Effector memory CD4-positive, alpha-beta T cell (primary cell): ENCODE data around the gene NTN4.
"Not testable (repeated sequence)": the region's sequence is repeated elsewhere in the genome, so short reads cannot be mapped to it uniquely, and the experiment has no call there.

Experiments used
- DNase-seq, 3 donors: peaks; one replicate each; pipeline ENCODE4 v3.0.0-alpha.2; 2020
- H3K27ac ChIP-seq: 2 replicates; pipeline ENCODE4 v1.7.0; 2013; ENCODE audit warnings: mild to moderate bottlenecking, low read length, moderate library complexity; ENCODE audit not compliant: insufficient read depth, poor library complexity, severe bottlenecking
- H3K27me3 ChIP-seq: replicated peaks from 2 replicates; pipeline ENCODE4 v1.7.0; 2013; ENCODE audit warnings: mild to moderate bottlenecking, low read length; ENCODE audit not compliant: insufficient read depth, control insufficient read depth, poor library complexity, severe bottlenecking
- H3K36me3 ChIP-seq: 2 replicates; pipeline ENCODE4 v1.7.0; 2013; ENCODE audit warnings: mild to moderate bottlenecking, low read length, moderate library complexity; ENCODE audit not compliant: control insufficient read depth, insufficient read depth
- H3K4me1 ChIP-seq: 2 replicates; pipeline ENCODE4 v1.7.0; 2013; ENCODE audit warnings: low read length, mild to moderate bottlenecking; ENCODE audit not compliant: control insufficient read depth, insufficient read depth, poor library complexity, severe bottlenecking
- H3K4me3 ChIP-seq: 2 replicates; pipeline ENCODE4 v1.7.0; 2013; ENCODE audit warnings: low read length, low read depth, mild to moderate bottlenecking; ENCODE audit not compliant: insufficient read depth, poor library complexity, severe bottlenecking
- H3K9me3 ChIP-seq: 2 replicates; pipeline ENCODE4 v1.7.0; 2013; ENCODE audit warnings: mild to moderate bottlenecking, low read length, moderate library complexity; ENCODE audit not compliant: control insufficient read depth

Gene NTN4

GRCh38 chr12:95796982-95797289 lies 6.4 kb upstream of the NTN4 start:
- no peak overlapping the region for H3K4me3 ChIP-seq
- H3K9me3 ChIP-seq, result no peaks in the 10 kb centered on the region
- H3K27me3 ChIP-seq, result peaks cover 6% of the 10 kb centered on the region
- no peak overlapping the region for H3K27ac ChIP-seq
- DNase-seq, result no peak
- H3K4me1 ChIP-seq, result no peaks in the 10 kb centered on the region
- H3K36me3 ChIP-seq, result no peaks in the 10 kb centered on the region

GRCh38 chr12:95796225-95796981 lies 5.8 kb upstream of the NTN4 start:
- Histone ChIP-seq H3K9me3 (no peaks in the 10 kb centered on the region), H3K4me3 (no peak overlapping the region), H3K27me3 (peaks cover 6% of the 10 kb centered on the region), H3K27ac (no peak overlapping the region), H3K36me3 (no peaks in the 10 kb centered on the region), H3K4me1 (no peaks in the 10 kb centered on the region)
- no peak for DNase-seq

- Histone ChIP-seq H3K9me3 (no peaks in the 10 kb centered on the region), H3K4me3 (peak overlapping the region; percentile 58), H3K4me1 (peaks cover 6% of the 10 kb centered on the region), H3K27me3 (peaks cover 12% of the 10 kb centered on the region), H3K36me3 (no peaks in the 10 kb centered on the region), H3K27ac (no peak overlapping the region)
- DNase-seq, result peak; percentile 12 to 40 (median 13)
These were observed 619 bp upstream of the NTN4 start for GRCh38 chr12:95790917-95791849.

- Histone ChIP-seq H3K27me3 (peaks cover 9% of the 10 kb centered on the region), H3K4me3 (peak overlapping the region; percentile 58)
- no peak for DNase-seq
These were observed 1.2 kb downstream of the NTN4 start for GRCh38 chr12:95789126-95790032.

GRCh38 chr12:95788637-95789036 lies 1.9 kb downstream of the NTN4 start:
- Histone ChIP-seq H3K4me3 (no peak overlapping the region), H3K4me1 (peaks cover 6% of the 10 kb centered on the region), H3K27ac (no peak overlapping the region), H3K36me3 (no peaks in the 10 kb centered on the region), H3K9me3 (no peaks in the 10 kb centered on the region), H3K27me3 (peaks cover 8% of the 10 kb centered on the region)
- no peak for DNase-seq

More at GRCh38 chr12:95789126-95790032, 1.2 kb downstream of the NTN4 start:
- Histone ChIP-seq H3K9me3 (no peaks in the 10 kb centered on the region), H3K27ac (no peak overlapping the region), H3K4me1 (peaks cover 6% of the 10 kb centered on the region), H3K36me3 (no peaks in the 10 kb centered on the region)

GRCh38 chr12:95787274-95787818 lies 3.2 kb downstream of the NTN4 start:
- no peak overlapping the region for H3K4me3 ChIP-seq
- H3K27me3 ChIP-seq, result peaks cover 7% of the 10 kb centered on the region
- no peak overlapping the region for H3K27ac ChIP-seq
- no peaks in the 10 kb centered on the region for H3K36me3 ChIP-seq
- no peak for DNase-seq
- H3K4me1 ChIP-seq, result peaks cover 6% of the 10 kb centered on the region
- H3K9me3 ChIP-seq, result no peaks in the 10 kb centered on the region

- Histone ChIP-seq H3K27me3 (peaks cover 2% of the 10 kb centered on the region), H3K36me3 (no peaks in the 10 kb centered on the region), H3K9me3 (no peaks in the 10 kb centered on the region), H3K4me1 (peaks cover 4% of the 10 kb centered on the region), H3K27ac (no peak overlapping the region), H3K4me3 (no peak overlapping the region)
- no peak for DNase-seq
These were observed 5.6 kb downstream of the NTN4 start for GRCh38 chr12:95784915-95785314.

GRCh38 chr12:95784286-95784685 lies 6.3 kb downstream of the NTN4 start:
- Histone ChIP-seq H3K4me1 (no peaks in the 10 kb centered on the region), H3K27ac (no peak overlapping the region), H3K9me3 (no peaks in the 10 kb centered on the region), H3K27me3 (no peaks in the 10 kb centered on the region), H3K4me3 (no peak overlapping the region), H3K36me3 (no peaks in the 10 kb centered on the region)
- DNase-seq, result no peak

- H3K36me3 ChIP-seq, H3K27me3 ChIP-seq, H3K27ac ChIP-seq, H3K4me1 ChIP-seq, H3K9me3 ChIP-seq, H3K4me3 ChIP-seq, DNase-seq: not testable (repeated sequence)
These were observed 15.1 kb downstream of the NTN4 start for GRCh38 chr12:95775466-95775865.
